Peyer's patch (tissue), 4 donors: Measurements from ENCODE around the gene SMTNL2.
"Not testable (repeated sequence)": the region's sequence is repeated elsewhere in the genome, so short reads cannot be mapped to it uniquely, and the experiment has no call there.

ENCODE experiments used
- CTCF ChIP-seq, 6 experiments: fragments of 450-650 bp in 4 of 6; fragments of 200-600 bp in 2 of 6; sonication (generic) in 1 of 6; IDR thresholded peaks; one replicate each; pipeline ENCODE4 v1.5.1; 2017 to 2019; ENCODE audit warnings: antibody characterized with exemption in 6 of 6, mild to moderate bottlenecking in 3 of 6, moderate library complexity in 1 of 6
- POLR2A ChIP-seq, 2 donors: fragments of 450-650 bp; IDR thresholded peaks; one replicate each; pipeline ENCODE4 v1.5.1; 2017; ENCODE audit warnings: antibody characterized with exemption in 2 of 2, mild to moderate bottlenecking in 2 of 2, moderate library complexity in 2 of 2

- not testable (repeated sequence) for TF ChIP-seq CTCF, POLR2A (IDR thresholded peaks at IDR 0.05)
Measured at GRCh38 chr17:4640569-4641188, 56.4 kb downstream of the SMTNL2 start.
